ENCODE results near the gene LBX2. TPM values are rescaled to one million over a fixed set of nuclear protein-coding genes. Genes with fewer than 3 reads are reported as not detected.
A peak's percentile ranks its signal among the peaks of the same experiment; 100 is the strongest.

Gene LBX2
- total and polyA plus RNA-seq, 9 of the 15 experiments (the other 6 are each of a cell fraction or from before 2014, with no cell fraction given): 0.39 to 6.2 (median 1.8) TPM; not detected in 1

- TF ChIP-seq ETV1 (tag; conservative IDR thresholded peaks at IDR 0.05; ENCODE audit: low read depth) (peak; percentile 90), TEAD1 (CRISPR knock-in tag; IDR thresholded peaks at IDR 0.05) (peak; percentile 9 to 59; a peak in 3 of 4 replicates), ZNF445 (CRISPR knock-in tag; IDR thresholded peaks at IDR 0.05; ENCODE audit: low read depth) (no peak), CXXC5 (CRISPR knock-in tag; IDR thresholded peaks at IDR 0.05) (peak; percentile 84), HMGN3 (IDR thresholded peaks at IDR 0.05; ENCODE audit: borderline replicate concordance, extremely low read depth, insufficient read length, low read depth, low read length) (peak; percentile 79), DACH1 (IDR thresholded peaks at IDR 0.05; ENCODE audit: partially characterized antibody) (no peak), ZNF436 (CRISPR knock-in tag; IDR thresholded peaks at IDR 0.05) (no peak), TCF3 (CRISPR knock-in tag; IDR thresholded peaks at IDR 0.05) (no peak), NBN (IDR thresholded peaks at IDR 0.05; ENCODE audit: low read depth) (no peak), POLR3A (IDR thresholded peaks at IDR 0.05; ENCODE audit: borderline replicate concordance, extremely low read depth, insufficient read depth, insufficient read length) (no peak), FOXJ2 (tag; IDR thresholded peaks at IDR 0.05) (no peak), NR2C2 (CRISPR knock-in tag; IDR thresholded peaks at IDR 0.05) (peak; percentile 89), NR2C2 (tag; IDR thresholded peaks at IDR 0.05) (peak; percentile 97), ZNF274 (IDR thresholded peaks at IDR 0.05; ENCODE audit: borderline replicate concordance, low read depth, low read length) (no peak), CHD1 (IDR thresholded peaks at IDR 0.05; ENCODE audit: low read length) (peak; percentile 58), LCOR (CRISPR knock-in tag; IDR thresholded peaks at IDR 0.05) (peak; percentile 61; the same call in 1 of the 2 replicates), E2F3 (CRISPR knock-in tag; IDR thresholded peaks at IDR 0.05) (no peak), SMARCA5 (IDR thresholded peaks at IDR 0.05) (no peak), NR0B1 (IDR thresholded peaks at IDR 0.05; ENCODE audit: partially characterized antibody) (no peak), LARP7 (IDR thresholded peaks at IDR 0.05) (0 out of 2 replicates have a peak, but pooled peaks have one; percentile 9), RFX5 (IDR thresholded peaks at IDR 0.05; ENCODE audit: low read depth, low read length) (no peak)
- TF ChIP-seq, protein P1, sequence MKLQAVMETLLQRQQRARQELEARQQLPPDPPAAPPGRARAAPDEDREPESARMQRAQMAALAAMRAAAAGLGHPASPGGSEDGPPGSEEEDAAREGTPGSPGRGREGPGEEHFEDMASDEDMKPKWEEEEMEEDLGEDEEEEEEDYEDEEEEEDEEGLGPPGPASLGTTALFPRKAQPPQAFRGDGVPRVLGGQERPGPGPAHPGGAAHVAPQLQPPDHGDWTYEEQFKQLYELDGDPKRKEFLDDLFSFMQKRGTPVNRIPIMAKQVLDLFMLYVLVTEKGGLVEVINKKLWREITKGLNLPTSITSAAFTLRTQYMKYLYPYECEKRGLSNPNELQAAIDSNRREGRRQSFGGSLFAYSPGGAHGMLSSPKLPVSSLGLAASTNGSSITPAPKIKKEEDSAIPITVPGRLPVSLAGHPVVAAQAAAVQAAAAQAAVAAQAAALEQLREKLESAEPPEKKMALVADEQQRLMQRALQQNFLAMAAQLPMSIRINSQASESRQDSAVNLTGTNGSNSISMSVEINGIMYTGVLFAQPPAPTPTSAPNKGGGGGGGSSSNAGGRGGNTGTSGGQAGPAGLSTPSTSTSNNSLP (IDR thresholded peaks at IDR 0.05; ENCODE audit: borderline replicate concordance, low read depth, low read length): no peak
- TF ChIP-seq, protein P2, sequence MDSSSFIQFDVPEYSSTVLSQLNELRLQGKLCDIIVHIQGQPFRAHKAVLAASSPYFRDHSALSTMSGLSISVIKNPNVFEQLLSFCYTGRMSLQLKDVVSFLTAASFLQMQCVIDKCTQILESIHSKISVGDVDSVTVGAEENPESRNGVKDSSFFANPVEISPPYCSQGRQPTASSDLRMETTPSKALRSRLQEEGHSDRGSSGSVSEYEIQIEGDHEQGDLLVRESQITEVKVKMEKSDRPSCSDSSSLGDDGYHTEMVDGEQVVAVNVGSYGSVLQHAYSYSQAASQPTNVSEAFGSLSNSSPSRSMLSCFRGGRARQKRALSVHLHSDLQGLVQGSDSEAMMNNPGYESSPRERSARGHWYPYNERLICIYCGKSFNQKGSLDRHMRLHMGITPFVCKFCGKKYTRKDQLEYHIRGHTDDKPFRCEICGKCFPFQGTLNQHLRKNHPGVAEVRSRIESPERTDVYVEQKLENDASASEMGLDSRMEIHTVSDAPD (CRISPR knock-in tag; IDR thresholded peaks at IDR 0.05): no peak
Measured at GRCh38 chr2:74529357-74530238, 30.2 kb upstream of the LBX2 start, which contains the start of the genes AUP1 and HTRA2 (continued).

Data from K562 (cell line).